Posterior vena cava (tissue), 2 donors: ENCODE data around the gene MAP2K7. TPM values are rescaled to one million over a fixed set of nuclear protein-coding genes. Genes with fewer than 3 reads are reported as not detected.
"Not testable (repeated sequence)": the region's sequence is repeated elsewhere in the genome, so short reads cannot be mapped to it uniquely, and the experiment has no call there.

Source experiments
- DNase-seq: peaks from one replicate; pipeline ENCODE4 v3.0.0-alpha.2; 2020; ENCODE audit warnings: low spot score
- intact Hi-C, 2 donors: fragments of 100-400 bp; cut with DNase I; formaldehyde crosslinking; loops; one replicate each; pipeline versions ENCODE4 v1.14.1 to v1.14.2; 2022 to 2023
- long read RNA-seq, 2 donors: library from polyadenylated mRNA; unstranded; transcript quantifications; one replicate each; pipeline ENCODE4 v2.0.0, GENCODE V29; 2020 to 2021
- total RNA-seq, 2 donors: library from RNA; stranded (reverse); fragmentation: NEBNext Ultra II Directional; extraction: Animal tissue kit (Norgen Biotek cat#: 25700); gene quantifications; one replicate each; pipeline ENCODE4 v1.2.1, GENCODE V29; 2021
- donor health status: DM: yes; HTN: yes; CAD: no.
- donor health status: DM: yes; HTN: yes; CAD: no.

MAP2K7 gene
- total RNA-seq, result 10 to 100 TPM; 22.2 to 26.6 TPM
- long read RNA-seq, donor 1, partial matches to known transcripts, result 2 of 11 reads
- long read RNA-seq, donor 1, other reads (novel, unspliced or antisense), result 8 of 11 reads
- long read RNA-seq, donor 2, partial matches to known transcripts, result 5 of 22 reads
- long read RNA-seq, donor 2, other reads (novel, unspliced or antisense), result 16 of 22 reads

- DNase-seq, result peak; percentile 100
- intact Hi-C loops, result no loop called here
These were observed at the start of gene MAP2K7 for GRCh38 chr19:7903244-7904073. MAP2K7 (plus strand) TSS chr19:7903877; CDS start chr19:7903945, 68 bp downstream.

GRCh38 chr19:7855426-7856108 lies 48.1 kb upstream of the MAP2K7 start:
- intact Hi-C loops, result no loop called here
- no peak for DNase-seq

- no peak for DNase-seq
- intact Hi-C loops, result no loop called here
These were observed 47.5 kb upstream of the MAP2K7 start for GRCh38 chr19:7856109-7856591.

GRCh38 chr19:7856679-7857663 lies 46.7 kb upstream of the MAP2K7 start:
- DNase-seq, result no peak
- intact Hi-C loops, result no loop called here

- DNase-seq, result no peak
- intact Hi-C loops, result no loop called here
These were observed 46.0 kb upstream of the MAP2K7 start for GRCh38 chr19:7857727-7858108.

GRCh38 chr19:7858109-7858770 lies 45.4 kb upstream of the MAP2K7 start:
- intact Hi-C loops, result no loop called here
- no peak for DNase-seq

GRCh38 chr19:7859087-7859486 lies 44.6 kb upstream of the MAP2K7 start:
- intact Hi-C loops, DNase-seq: not testable (repeated sequence)

- intact Hi-C loops, result no loop called here
- no peak for DNase-seq
These were observed 43.6 kb upstream of the MAP2K7 start for GRCh38 chr19:7859831-7860713.

GRCh38 chr19:7860714-7861618 lies 42.7 kb upstream of the MAP2K7 start:
- no peak for DNase-seq
- intact Hi-C loops, result no loop called here

GRCh38 chr19:7861619-7862412 lies 41.9 kb upstream of the MAP2K7 start:
- intact Hi-C loops, result no loop called here

GRCh38 chr19:7862413-7862951 lies 41.2 kb upstream of the MAP2K7 start:
- intact Hi-C loops, result no loop called here

More at GRCh38 chr19:7861619-7862412, 41.9 kb upstream of the MAP2K7 start:
- DNase-seq, result no peak

GRCh38 chr19:7863157-7863970 lies 40.3 kb upstream of the MAP2K7 start:
- intact Hi-C loops, result no loop called here

More at GRCh38 chr19:7862413-7862951, 41.2 kb upstream of the MAP2K7 start:
- no peak for DNase-seq

GRCh38 chr19:7863971-7864689 lies 39.5 kb upstream of the MAP2K7 start:
- intact Hi-C loops, result no loop called here
- no peak for DNase-seq

More at GRCh38 chr19:7863157-7863970, 40.3 kb upstream of the MAP2K7 start:
- no peak for DNase-seq

- intact Hi-C loops, result no loop called here
- DNase-seq, result no peak
These were observed 39.0 kb upstream of the MAP2K7 start for GRCh38 chr19:7864690-7865074.
